BE2C (cell line): ENCODE results near the gene DMXL1.

ENCODE experiments used
- DNase-seq: peaks from one replicate; pipeline ENCODE4 v3.0.0-alpha.2; 2020
- H3K27me3 ChIP-seq: fragments of 250-450 bp; sonication (Bioruptor Pico); 2 replicates; pipeline ENCODE4 v1.5.1; 2020; ENCODE audit warnings: mild to moderate bottlenecking
- H3K36me3 ChIP-seq: fragments of 250-450 bp; sonication (Bioruptor Pico); 2 replicates; pipeline ENCODE4 v1.5.1; 2020; ENCODE audit warnings: mild to moderate bottlenecking
- H3K4me1 ChIP-seq: fragments of 250-450 bp; sonication (Bioruptor Pico); 2 replicates; pipeline ENCODE4 v1.5.1; 2020
- H3K4me3 ChIP-seq: 2 replicates; pipeline ENCODE4 v1.5.1; 2011; ENCODE audit warnings: low read depth, low read length
- H3K9me3 ChIP-seq: fragments of 250-450 bp; sonication (Bioruptor Pico); 2 replicates; pipeline ENCODE4 v1.5.1; 2020
- CTCF ChIP-seq: IDR thresholded peaks from 2 replicates; pipeline ENCODE4 v1.5.1; 2012; ENCODE audit warnings: mild to moderate bottlenecking, low read depth, low read length

Gene DMXL1

GRCh38 chr5:119037496-119038215 is 33.2 kb upstream of the DMXL1 start:
- Histone ChIP-seq H3K27me3 (no peaks in the 10 kb centered on the region), H3K36me3 (no peaks in the 10 kb centered on the region), H3K9me3 (no peaks in the 10 kb centered on the region), H3K4me3 (no peak overlapping the region), H3K4me1 (no peaks in the 10 kb centered on the region)
- TF ChIP-seq CTCF = no peak
- no peak for DNase-seq

- no peaks in the 10 kb centered on the region for H3K36me3 ChIP-seq
- no peaks in the 10 kb centered on the region for H3K4me1 ChIP-seq
- H3K27me3 ChIP-seq = no peaks in the 10 kb centered on the region
- no peak for DNase-seq
- TF ChIP-seq CTCF = no peak
- no peaks in the 10 kb centered on the region for H3K9me3 ChIP-seq
- no peak overlapping the region for H3K4me3 ChIP-seq
Measured at GRCh38 chr5:119048246-119048645, 22.6 kb upstream of the DMXL1 start.

- no peak for DNase-seq
- Histone ChIP-seq H3K9me3 (no peaks in the 10 kb centered on the region), H3K27me3 (no peaks in the 10 kb centered on the region), H3K4me3 (no peak overlapping the region), H3K4me1 (no peaks in the 10 kb centered on the region), H3K36me3 (no peaks in the 10 kb centered on the region)
- TF ChIP-seq CTCF = no peak
Measured at GRCh38 chr5:119049824-119050449, 20.9 kb upstream of the DMXL1 start.

DNA sequence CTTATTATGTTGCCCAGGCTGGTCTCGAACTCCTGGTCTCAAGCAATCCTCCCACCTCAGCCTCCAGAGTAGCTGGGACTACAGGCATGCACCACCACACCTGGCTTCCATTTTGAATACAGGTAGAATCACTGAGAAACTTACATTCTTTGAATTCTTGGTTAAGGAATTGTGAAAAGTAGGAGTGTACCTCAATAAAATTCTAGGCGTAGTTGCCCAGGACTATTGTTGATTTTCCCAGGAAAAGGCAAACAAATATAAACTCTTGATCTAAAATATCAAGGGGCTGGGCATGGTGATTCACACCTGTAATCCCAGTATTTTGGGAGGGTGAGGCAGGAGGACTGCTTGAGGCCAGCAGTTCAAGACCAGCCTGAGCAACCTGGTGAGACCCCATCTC is 16.8 kb upstream of the DMXL1 start:
- no peaks in the 10 kb centered on the region for H3K4me1 ChIP-seq
- no peaks in the 10 kb centered on the region for H3K9me3 ChIP-seq
- H3K27me3 ChIP-seq = no peaks in the 10 kb centered on the region
- TF ChIP-seq CTCF = no peak
- DNase-seq = no peak
- no peaks in the 10 kb centered on the region for H3K36me3 ChIP-seq
- H3K4me3 ChIP-seq = no peak overlapping the region

GRCh38 chr5:119055294-119055693 is 15.6 kb upstream of the DMXL1 start:
- no peak for DNase-seq
- TF ChIP-seq CTCF = no peak

DNA sequence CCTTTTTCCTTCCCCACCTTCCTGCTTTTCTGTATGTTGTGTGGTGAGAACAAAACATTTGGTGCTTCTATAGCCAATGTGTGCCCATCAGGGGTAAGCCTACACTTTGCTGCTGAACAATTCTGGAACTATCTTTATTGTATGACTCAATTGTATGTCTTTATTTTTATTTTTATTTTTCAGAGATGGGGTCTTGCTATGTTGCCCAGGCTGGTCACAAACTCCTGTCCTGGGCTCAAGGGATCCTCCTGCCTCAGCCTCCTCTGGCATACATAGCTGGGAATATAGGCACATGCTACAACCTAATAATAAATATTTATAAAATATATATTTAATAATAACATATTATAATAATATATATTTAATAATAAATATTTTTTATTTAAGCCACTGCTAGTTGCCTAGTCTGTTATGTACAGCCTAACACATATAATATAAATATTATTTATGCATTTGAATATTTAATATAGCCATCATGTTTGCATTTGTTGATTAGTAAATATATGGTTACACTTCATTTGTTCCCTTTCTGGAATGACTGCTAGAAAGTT is 11.8 kb upstream of the DMXL1 start:
- Histone ChIP-seq H3K36me3 (no peaks in the 10 kb centered on the region), H3K4me3 (no peak overlapping the region), H3K4me1 (no peaks in the 10 kb centered on the region), H3K27me3 (no peaks in the 10 kb centered on the region), H3K9me3 (no peaks in the 10 kb centered on the region)
- TF ChIP-seq CTCF = no peak
- DNase-seq = no peak

More at GRCh38 chr5:119055294-119055693, 15.6 kb upstream of the DMXL1 start:
- H3K4me3 ChIP-seq = no peak overlapping the region
- no peaks in the 10 kb centered on the region for H3K27me3 ChIP-seq
- no peaks in the 10 kb centered on the region for H3K36me3 ChIP-seq
- no peaks in the 10 kb centered on the region for H3K4me1 ChIP-seq
- no peaks in the 10 kb centered on the region for H3K9me3 ChIP-seq
